MM.1S (cell line): Measurements from ENCODE around the gene ZNF266.

Experiments
- DNase-seq: peaks from one replicate; pipeline ENCODE4 v3.0.0-alpha.2; 2015
- H2AFZ ChIP-seq: fragments of 300-600 bp; sonication (generic); 2 replicates; pipeline ENCODE4 v1.6.0; 2016; ENCODE audit warnings: antibody characterized with exemption, low read length
- H3F3A ChIP-seq: fragments of 300-600 bp; sonication (generic); 2 replicates; pipeline ENCODE4 v1.6.1; 2016; ENCODE audit warnings: mild to moderate bottlenecking, antibody characterized with exemption, low read length, moderate library complexity, mixed read lengths; ENCODE audit not compliant: insufficient read depth
- H3K27ac ChIP-seq: fragments of 300-600 bp; sonication (generic); 2 replicates; pipeline ENCODE4 v1.5.1; 2016; ENCODE audit warnings: mild to moderate bottlenecking, low read length
- H3K27me3 ChIP-seq: fragments of 300-600 bp; sonication (generic); replicated peaks from 2 replicates; pipeline ENCODE4 v1.6.0; 2016; ENCODE audit warnings: low read length; ENCODE audit not compliant: insufficient read depth
- H3K36me3 ChIP-seq: fragments of 300-600 bp; sonication (generic); replicated peaks from 2 replicates; pipeline ENCODE4 v1.6.1; 2016; ENCODE audit warnings: mild to moderate bottlenecking, low read length, mixed read lengths; ENCODE audit not compliant: insufficient read depth
- H3K4me1 ChIP-seq: fragments of 300-600 bp; sonication (generic); 2 replicates; pipeline ENCODE4 v1.6.1; 2016; ENCODE audit warnings: low read length, mixed read lengths
- H3K4me2 ChIP-seq: fragments of 300-600 bp; sonication (generic); 2 replicates; pipeline ENCODE4 v1.6.0; 2016; ENCODE audit warnings: low read depth, low read length
- H3K4me3 ChIP-seq: fragments of 300-600 bp; sonication (generic); 2 replicates; pipeline ENCODE4 v1.5.1; 2016; ENCODE audit warnings: low read length, mixed read lengths
- H3K79me2 ChIP-seq: fragments of 300-600 bp; sonication (generic); 2 replicates; pipeline ENCODE4 v1.6.1; 2016; ENCODE audit warnings: mixed run types, low read length, mixed read lengths
- H3K9ac ChIP-seq: fragments of 300-600 bp; sonication (generic); 2 replicates; pipeline ENCODE4 v1.6.1; 2016; ENCODE audit warnings: low read length, mixed read lengths
- H3K9me2 ChIP-seq: fragments of 300-600 bp; sonication (generic); replicated peaks from 2 replicates; pipeline ENCODE4 v1.6.1; 2016; ENCODE audit warnings: mild to moderate bottlenecking, low read length, mixed read lengths; ENCODE audit not compliant: insufficient read depth
- H3K9me3 ChIP-seq: fragments of 300-600 bp; sonication (generic); replicated peaks from 2 replicates; pipeline ENCODE4 v1.6.1; 2016; ENCODE audit warnings: mild to moderate bottlenecking, low read length, mixed read lengths; ENCODE audit not compliant: insufficient read depth
- H4K20me1 ChIP-seq: fragments of 300-600 bp; sonication (generic); 2 replicates; pipeline ENCODE4 v1.6.1; 2016; ENCODE audit warnings: mild to moderate bottlenecking, low read length, moderate library complexity, mixed read lengths; ENCODE audit not compliant: insufficient read depth
- EZH2 ChIP-seq: fragments of 300-600 bp; sonication (generic); optimal IDR thresholded peaks from 2 replicates; pipeline ENCODE3; 2017; ENCODE audit warnings: low read depth, mild to moderate bottlenecking, antibody characterized with exemption, low read length, mixed read lengths
- EZH2phosphoT487 ChIP-seq: fragments of 300-600 bp; sonication (generic); IDR thresholded peaks from 2 replicates; pipeline ENCODE4 v1.6.1; 2018; ENCODE audit warnings: antibody characterized with exemption, low read length
- TF ChIP-seq, protein P1 (sequence below): fragments of 300-600 bp; sonication (generic); IDR thresholded peaks from 2 replicates; pipeline ENCODE4 v1.5.1; 2016; ENCODE audit warnings: antibody characterized with exemption, low read length, mixed read lengths

ZNF266 gene

DNA sequence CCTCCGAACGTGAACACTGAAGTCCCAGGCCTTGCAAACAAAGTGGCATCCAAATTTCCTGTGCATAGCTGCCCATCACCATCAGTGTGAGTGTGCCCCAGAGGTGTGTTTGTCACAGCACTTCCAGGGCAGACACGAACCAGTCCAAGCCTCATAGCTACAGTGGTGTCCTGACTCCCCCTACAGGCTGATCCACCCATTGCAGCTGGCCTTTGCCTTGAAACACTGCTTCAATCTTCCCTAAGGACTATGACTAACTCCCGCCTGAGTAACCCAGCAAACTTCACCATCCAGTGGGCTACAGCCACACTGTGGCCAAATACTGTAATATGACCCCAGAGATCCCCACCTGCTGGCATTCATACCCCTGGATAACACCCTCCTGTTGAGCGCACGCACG lies 3.9 kb downstream of the ZNF266 start:
- peaks cover 12% of the 10 kb centered on the region; the same call in 1 of the 2 replicates for H3K4me1 ChIP-seq
- H3K27me3 ChIP-seq, result no peaks in the 10 kb centered on the region
- TF ChIP-seq, protein P1, sequence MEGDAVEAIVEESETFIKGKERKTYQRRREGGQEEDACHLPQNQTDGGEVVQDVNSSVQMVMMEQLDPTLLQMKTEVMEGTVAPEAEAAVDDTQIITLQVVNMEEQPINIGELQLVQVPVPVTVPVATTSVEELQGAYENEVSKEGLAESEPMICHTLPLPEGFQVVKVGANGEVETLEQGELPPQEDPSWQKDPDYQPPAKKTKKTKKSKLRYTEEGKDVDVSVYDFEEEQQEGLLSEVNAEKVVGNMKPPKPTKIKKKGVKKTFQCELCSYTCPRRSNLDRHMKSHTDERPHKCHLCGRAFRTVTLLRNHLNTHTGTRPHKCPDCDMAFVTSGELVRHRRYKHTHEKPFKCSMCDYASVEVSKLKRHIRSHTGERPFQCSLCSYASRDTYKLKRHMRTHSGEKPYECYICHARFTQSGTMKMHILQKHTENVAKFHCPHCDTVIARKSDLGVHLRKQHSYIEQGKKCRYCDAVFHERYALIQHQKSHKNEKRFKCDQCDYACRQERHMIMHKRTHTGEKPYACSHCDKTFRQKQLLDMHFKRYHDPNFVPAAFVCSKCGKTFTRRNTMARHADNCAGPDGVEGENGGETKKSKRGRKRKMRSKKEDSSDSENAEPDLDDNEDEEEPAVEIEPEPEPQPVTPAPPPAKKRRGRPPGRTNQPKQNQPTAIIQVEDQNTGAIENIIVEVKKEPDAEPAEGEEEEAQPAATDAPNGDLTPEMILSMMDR, result peak; percentile 25
- no peak for TF ChIP-seq EZH2
- H4K20me1 ChIP-seq, result no peaks in the 10 kb centered on the region
- H3K27ac ChIP-seq, result no peak overlapping the region
- H3K4me3 ChIP-seq, result no peak overlapping the region
- peaks cover 10% of the 10 kb centered on the region for H3K36me3 ChIP-seq
- peaks cover 6% of the 10 kb centered on the region; the same call in 1 of the 2 replicates for H3F3A ChIP-seq
- no peaks in the 10 kb centered on the region for H3K9me2 ChIP-seq
- peaks cover 16% of the 10 kb centered on the region for H3K79me2 ChIP-seq
- no peak for DNase-seq
- H3K4me2 ChIP-seq, result no peak overlapping the region
- no peaks in the 10 kb centered on the region for H3K9me3 ChIP-seq
- H2AFZ ChIP-seq, result no peak overlapping the region
- H3K9ac ChIP-seq, result no peak overlapping the region

DNA sequence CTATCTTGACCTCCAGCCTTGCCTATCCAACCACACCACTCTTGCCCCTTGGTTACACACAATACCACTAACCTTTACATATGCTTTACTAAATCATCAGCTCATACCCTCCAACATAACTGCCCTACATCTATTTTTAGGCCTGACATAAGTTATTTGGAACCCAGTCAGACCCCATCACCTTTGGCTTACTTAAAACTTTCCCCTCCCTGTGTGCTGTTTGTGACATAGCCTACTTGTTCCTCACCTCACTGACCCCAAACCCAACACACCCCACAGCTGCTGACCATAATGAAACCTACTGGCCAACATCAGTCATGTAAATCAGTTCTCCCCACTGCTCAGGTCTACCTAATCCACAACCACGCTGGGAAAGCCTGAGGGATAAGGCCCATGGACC lies 4.9 kb downstream of the ZNF266 start:
- no peak overlapping the region for H3K9ac ChIP-seq
- no peak overlapping the region for H3K4me3 ChIP-seq
- no peak overlapping the region for H3K4me2 ChIP-seq
- 0 out of 2 replicates have a peak, but pooled peaks cover 5% of the 10 kb centered on the region for H3K4me1 ChIP-seq
- H4K20me1 ChIP-seq, result no peaks in the 10 kb centered on the region
- H3K27me3 ChIP-seq, result no peaks in the 10 kb centered on the region
- TF ChIP-seq EZH2, result no peak
- TF ChIP-seq, protein P1, result no peak
- TF ChIP-seq EZH2phosphoT487, result no peak
- H3K27ac ChIP-seq, result no peak overlapping the region
- H3F3A ChIP-seq, result no peaks in the 10 kb centered on the region; the same call in 1 of the 2 replicates
- no peak overlapping the region for H2AFZ ChIP-seq
- H3K79me2 ChIP-seq, result peaks cover 16% of the 10 kb centered on the region
- no peaks in the 10 kb centered on the region for H3K9me3 ChIP-seq
- H3K36me3 ChIP-seq, result peaks cover 10% of the 10 kb centered on the region
- no peaks in the 10 kb centered on the region for H3K9me2 ChIP-seq
- DNase-seq, result no peak

DNA sequence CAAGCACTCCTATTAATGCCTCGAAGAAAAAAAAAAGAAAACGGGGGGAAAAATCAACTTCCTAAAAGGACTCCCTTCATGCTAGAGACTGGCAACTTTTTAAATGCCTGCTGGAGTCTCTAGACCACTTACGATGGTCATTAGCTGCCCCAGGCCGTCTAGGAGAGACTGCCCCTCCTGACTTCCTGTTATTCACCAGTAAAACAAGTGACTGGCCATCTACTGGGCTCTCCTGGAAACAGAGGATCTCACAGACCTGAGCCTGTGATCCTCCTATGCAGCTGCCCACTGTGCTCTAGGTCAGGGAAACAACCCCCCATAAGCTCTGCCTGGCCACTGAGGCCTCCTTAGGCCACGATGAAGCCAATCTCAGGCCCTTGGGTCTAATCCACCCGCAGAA lies 7.4 kb downstream of the ZNF266 start:
- TF ChIP-seq EZH2phosphoT487 (no peak), EZH2 (no peak)
- TF ChIP-seq, protein P1, result no peak
- H2AFZ ChIP-seq, result no peak overlapping the region
- no peak overlapping the region for H3K4me3 ChIP-seq
- H3K79me2 ChIP-seq, result no peaks in the 10 kb centered on the region
- H3K4me2 ChIP-seq, result no peak overlapping the region
- no peaks in the 10 kb centered on the region for H3F3A ChIP-seq
- DNase-seq, result no peak
- H4K20me1 ChIP-seq, result no peaks in the 10 kb centered on the region
- no peak overlapping the region for H3K27ac ChIP-seq
- H3K27me3 ChIP-seq, result no peaks in the 10 kb centered on the region
- no peak overlapping the region for H3K9ac ChIP-seq
- peaks cover 8% of the 10 kb centered on the region for H3K36me3 ChIP-seq
- no peaks in the 10 kb centered on the region for H3K4me1 ChIP-seq
- H3K9me3 ChIP-seq, result no peaks in the 10 kb centered on the region
- H3K9me2 ChIP-seq, result no peaks in the 10 kb centered on the region
